NCI-H1694 (cell line): ENCODE measurements around the gene C11orf58.

ENCODE experiments used
- DNase-seq: peaks from one replicate; lab custom pipeline; 2025; lab: John Stamatoyannopoulos, UW

C11orf58 gene

DNA sequence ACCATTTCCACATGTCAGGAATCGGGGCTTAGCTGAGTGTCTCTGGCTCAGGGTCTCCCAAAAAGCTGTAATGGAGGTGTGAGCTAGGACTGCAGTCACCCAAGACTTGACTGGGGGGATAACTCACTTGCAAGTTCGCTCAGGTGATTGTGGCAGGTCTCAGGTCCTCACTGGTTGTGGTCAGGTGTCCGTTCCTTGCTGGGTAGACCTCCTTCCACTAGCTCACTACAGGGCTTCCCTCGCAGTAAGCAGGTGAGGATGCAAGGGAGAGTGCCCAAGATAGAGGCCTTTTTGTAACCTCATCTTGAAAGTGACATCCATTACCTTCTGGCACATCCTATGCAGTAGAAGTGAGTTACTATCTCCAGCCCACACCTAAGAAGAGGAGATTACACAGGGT is 29.5 kb downstream of the C11orf58 start:
- no peak for DNase-seq

DNA sequence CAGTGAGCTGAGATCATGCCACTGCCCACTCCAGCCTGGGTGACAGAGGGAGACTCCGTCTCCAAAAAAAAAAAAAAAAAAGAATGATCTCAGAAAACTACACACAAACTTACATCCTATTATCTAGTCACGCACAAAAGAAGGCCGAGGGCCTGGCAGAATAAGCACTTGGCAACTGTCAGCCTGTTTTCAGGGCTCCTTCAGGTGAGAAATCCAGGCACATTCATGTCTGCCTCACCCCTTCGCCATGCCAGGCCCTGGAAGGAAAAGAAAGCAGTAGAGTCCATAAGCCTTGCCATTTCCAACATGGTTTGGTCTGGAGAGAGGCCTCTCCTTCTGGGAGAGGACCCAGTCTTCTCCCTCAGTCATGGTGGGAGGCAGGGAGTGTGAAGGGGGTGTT is 30.9 kb downstream of the C11orf58 start:
- DNase-seq, result no peak

DNA sequence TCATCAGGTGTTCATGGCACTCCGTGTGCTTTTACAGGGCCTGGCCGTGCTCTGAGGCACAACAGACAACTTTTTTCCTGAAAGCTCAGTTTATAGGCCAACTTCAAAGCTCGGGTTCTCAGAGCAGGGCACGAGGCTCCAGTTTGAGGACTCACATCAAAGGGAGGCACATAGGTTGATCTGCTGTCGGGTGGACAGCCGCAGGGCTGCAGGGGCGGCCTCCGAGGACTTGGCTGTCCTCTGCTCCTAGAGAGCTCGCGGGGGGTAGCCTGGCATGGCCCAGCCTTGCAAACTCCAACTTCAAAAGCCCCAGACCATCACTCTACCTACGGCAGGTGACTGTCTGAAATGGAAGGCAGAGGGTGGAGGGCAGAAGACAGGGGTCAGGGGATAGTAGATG is 31.6 kb downstream of the C11orf58 start:
- DNase-seq, result no peak

DNA sequence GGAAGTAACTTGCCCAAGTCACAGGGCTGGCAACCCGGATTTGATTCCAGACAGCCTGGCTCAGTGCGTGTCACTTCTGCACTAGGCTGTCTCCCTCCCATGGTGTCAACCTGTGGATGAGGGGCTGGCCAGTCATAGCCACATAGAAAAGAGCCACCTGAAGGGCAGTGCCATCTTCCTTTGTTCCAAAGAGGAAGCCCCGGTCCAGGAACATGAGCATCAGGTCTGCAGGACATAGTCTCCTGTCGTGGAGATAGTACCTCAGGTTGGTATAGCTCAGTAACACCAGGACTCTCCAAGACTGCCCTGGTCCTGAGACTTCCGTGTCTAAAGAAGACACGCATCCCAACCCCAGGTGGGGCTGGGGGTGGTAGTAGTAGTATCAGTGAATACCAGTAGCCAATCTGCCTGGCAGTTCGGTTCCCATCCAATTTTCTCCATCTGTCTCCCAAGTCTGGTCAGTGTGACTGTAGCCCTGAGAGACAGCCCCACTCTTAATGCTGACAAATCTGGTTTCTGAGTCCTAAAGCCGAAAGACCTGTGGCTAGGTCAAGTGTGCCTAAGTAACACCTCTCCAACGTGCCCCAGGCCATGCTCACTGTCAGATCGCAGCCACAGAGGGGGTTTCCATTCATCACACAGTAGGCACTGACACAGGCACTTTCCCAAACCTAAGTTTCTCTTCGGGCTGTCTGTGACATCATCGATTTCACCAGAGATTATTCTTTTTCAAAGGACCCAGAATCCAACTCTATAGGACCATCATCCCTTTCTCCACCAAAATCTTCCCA is 33.1 kb downstream of the C11orf58 start:
- no peak for DNase-seq

DNA sequence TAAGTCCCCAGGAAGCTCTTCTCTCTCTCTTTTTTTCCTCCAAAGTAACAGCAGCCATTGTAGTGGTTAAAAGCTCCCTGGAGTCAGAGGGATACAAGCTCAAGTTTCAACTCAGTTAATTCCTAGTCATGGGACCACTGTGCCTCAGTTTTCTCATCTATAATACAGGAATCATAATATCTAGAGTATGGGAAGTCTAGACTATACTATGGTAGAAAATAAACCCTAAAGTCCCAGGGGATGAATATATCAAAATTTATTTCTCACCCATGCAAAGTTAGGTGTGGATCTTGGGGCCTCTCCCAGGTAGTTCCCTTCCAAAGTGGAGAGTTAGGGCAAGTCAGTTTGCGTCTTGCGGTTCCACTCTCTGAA is 33.7 kb downstream of the C11orf58 start:
- no peak for DNase-seq

DNA sequence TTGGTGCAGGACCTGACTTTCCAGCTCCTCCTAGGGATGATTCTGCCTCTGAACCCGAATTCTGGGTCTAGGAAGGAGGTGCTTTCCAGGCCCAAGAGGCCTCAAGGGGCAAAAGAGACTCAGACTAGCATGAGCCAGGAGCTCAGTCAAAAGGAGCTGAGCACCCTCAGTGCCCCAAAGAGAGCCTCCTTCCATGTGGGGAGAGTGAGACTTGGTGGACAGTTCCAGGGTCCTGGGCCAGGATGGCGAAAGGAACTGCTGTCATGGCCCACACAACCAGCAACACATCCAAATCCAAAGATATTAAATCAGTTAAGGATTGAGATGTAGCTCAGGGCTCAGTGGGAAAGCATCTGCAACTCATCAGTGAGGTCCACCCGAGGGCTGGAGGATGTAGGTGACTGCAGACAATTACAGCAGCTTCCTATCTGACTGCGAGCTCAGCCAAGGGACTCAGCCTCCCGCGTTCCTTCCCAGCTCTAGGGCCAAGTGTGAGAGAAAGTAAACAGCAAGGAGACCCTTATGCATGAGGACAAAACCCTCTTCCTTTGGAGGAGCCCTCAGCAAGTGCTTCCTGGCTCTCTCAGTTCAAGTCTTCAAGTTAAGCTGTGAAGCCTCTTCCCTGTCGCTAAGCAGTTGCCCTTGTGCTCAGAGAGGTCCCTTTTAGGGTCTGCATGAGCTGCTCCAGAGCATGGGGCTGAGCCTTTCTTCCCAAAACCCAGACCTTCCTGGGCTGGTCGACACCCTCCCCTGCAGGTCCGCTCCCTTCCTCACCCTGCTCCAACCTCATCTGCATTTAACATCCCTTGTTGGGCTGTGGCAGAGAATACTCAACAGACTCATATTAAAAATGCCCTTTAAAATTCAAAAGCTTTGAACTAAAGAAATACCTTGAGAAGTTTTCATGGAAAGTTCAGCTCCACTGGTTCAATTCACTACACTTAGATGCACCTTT is 35.8 kb downstream of the C11orf58 start:
- no peak for DNase-seq

DNA sequence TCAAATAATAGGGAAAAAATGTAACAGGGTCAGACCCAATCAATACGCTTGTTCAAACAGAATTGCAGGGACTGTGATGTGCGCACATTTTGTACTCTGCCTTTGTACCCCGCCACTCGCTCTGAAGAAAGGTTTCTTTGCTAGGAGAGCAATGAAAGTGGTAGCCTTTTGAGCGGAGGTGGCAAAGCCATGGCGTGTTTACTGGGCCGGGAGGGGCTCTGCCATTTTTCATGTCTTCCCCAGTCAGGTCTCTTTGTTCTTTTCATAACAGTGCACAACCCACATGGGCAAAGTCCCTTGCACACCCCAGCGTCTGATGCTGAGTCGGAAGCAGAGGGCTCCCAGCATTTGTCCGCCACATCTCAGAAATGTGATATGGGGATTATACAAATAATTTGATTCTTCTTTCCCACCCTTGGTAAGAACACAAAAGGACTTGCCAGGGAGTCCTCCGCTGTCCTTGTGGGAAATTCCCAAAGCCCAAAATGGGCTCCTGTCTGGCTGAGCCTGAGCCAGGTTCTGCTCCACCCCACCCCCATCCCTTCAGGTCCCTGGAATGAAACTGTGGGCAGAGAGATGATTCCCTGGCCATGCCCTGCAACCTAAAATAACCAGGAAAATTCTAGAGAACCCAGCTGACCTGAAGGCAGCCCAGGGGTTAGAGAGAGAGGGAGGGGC is 36.6 kb downstream of the C11orf58 start:
- no peak for DNase-seq

DNA sequence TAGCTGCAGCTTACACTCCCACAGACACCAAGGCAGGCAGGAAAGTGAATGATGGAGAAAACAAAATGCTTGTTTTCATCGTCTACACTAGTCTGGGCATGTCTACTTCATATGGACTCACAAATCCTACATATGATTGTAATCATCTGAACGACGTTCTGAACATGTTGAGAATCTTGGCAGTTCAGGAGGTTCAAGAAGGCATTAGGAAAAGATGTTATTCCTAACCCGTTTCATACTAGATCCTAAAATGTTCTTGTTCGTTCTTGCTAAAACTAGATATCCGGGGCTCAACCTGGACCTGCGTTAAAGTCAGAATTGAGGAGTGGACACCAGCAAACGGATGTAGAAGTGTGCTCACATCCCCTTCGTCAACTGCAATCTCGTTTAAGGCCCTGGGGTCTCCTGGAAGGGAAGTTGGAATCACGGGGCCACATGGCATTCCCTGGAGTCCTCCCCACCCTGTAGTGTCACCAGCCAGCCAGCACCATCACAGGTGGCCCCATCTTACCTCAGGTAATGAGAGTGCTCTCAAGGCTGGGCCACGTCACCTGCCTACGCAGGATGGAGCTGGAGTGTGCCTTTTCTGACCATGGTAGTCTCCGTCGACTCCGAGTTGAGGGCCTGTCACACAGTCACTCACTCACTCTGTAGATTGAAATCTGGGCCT is 37.3 kb downstream of the C11orf58 start:
- no peak for DNase-seq

DNA sequence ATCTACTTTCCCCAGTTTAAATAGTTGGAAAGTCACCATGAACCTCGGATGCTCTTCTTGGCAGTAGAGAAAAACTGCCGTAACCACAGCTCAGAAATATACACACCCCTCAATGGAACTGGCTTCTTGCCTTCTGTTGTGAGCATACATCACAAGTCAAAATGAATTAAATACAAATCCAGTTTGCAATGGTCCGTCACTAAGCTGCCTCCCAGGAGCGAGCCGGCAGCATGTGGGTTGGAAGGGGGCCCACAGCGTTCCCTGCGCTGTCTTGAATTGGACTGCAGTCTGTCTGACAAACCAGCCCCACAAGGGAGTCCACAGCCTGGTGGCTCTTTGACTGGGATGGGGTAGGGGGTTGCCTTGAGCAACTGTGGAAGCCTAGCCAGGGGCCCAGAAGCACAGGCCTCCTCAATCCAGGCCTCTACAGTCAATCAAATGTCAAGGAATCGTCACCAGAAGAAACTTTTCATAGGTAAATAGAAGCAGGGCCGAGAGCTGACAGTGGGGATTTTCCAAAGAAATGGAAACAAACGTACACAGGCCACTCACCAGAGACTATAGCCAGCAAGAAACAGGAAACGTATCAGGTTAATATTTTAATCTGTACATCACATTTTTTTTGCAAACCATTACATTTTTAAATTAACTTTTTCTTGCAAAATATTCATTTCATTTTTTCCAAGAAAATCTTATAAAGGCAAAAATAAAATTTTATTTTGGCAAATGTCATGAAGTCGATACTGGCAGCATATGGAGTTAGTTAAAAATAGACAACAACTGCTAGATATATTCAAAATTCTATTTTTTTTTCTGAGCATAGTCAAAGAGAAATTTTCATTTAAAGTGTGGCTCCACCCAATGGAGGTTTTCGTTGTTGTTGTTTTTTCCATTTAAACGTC is 38.5 kb downstream of the C11orf58 start:
- peak; percentile 12 for DNase-seq

DNA sequence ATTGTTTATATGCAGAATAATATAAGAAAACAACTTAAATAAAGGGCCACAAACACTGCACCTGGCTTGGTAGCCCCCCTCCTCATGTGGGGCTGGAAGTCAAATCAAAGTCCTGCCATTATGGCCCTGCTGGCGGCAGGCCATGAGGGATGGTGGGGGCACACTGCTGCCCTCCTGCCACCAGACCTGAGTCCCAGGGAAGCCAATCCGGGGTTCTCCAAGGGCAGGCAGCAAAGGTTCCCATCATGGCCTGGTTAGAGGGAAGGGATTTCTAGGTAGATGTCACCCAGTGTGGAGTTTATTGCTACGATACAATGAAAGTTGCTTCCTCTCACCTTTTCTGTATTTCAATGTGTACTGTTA is 39.1 kb downstream of the C11orf58 start:
- no peak for DNase-seq

DNA sequence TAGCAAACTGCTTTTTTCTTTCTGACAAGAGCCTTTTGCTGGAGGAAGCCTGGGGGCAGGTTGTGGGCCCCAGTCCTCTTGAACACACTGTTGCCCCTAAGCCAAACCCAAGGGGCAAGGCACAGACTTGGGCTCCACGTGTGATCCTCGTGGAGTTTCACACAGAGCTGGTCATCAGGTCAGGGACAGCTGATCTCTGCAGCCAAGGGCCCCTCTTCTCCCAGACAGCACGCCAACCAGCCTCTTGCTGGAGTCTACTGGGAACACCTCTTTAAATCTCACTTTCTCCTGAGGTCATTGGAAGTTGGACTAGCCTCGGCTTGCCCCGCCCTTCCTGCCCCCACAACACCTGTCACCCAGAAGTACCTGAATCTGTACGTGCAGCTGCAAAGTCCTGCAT is 39.8 kb downstream of the C11orf58 start:
- DNase-seq, result no peak

DNA sequence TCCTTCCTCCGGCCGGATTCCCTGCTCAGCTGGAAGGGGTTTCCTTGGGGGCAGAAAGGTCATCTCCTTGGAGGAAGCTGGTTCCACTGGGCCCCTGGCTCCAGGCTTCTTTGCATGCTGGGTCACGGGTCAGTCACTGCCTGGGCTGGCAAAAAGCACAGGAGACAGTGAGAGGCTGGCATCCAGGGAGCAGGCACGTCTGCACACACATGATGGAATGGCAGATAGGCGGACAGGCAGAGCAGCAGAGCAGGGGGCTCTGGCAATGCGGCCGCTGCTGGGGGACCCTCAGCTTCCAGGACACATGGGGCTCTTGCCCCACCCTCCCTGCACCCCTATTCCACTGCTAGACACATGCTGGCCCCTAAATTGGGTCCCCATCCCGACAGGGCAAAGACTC is 40.4 kb downstream of the C11orf58 start:
- DNase-seq, result no peak

DNA sequence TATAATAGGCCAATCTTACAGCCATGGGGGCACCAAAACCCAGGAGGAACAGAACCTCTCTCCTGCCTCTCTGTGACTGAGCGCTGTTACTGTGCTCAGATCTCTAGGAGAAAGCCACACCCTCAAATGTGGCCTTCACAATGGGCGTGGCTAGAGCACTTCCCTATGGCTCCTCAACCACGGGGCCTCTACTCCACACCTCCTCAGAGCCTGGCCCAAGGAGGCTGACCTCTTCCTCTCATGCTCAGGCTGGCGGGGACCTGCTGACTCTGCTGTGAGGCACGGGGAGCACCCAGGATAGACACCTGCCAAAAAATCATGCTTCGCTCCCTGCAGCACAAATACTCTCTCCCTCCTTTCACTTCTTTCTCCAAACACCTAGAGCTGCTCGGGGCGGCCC is 41.0 kb downstream of the C11orf58 start:
- DNase-seq, result no peak

DNA sequence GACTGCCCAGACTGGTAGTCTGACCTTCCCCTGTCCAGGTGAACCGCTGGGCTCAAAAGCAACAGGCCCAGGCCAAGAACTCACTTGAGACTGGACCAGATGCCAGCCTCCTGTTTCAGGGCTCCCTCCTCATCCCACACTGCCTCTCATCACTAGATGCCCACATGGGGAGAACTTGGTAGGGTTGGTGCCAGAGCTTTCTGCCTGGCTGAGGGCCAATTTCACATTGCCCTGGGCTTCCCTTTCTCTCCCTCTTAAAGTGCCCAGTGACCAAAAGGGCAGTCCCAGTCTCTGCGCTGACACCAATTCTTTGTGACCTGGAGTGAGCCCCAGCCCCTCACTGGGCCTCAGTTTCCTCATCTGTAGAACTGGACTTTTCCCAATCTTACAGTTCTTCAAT is 41.7 kb downstream of the C11orf58 start:
- DNase-seq, result no peak

DNA sequence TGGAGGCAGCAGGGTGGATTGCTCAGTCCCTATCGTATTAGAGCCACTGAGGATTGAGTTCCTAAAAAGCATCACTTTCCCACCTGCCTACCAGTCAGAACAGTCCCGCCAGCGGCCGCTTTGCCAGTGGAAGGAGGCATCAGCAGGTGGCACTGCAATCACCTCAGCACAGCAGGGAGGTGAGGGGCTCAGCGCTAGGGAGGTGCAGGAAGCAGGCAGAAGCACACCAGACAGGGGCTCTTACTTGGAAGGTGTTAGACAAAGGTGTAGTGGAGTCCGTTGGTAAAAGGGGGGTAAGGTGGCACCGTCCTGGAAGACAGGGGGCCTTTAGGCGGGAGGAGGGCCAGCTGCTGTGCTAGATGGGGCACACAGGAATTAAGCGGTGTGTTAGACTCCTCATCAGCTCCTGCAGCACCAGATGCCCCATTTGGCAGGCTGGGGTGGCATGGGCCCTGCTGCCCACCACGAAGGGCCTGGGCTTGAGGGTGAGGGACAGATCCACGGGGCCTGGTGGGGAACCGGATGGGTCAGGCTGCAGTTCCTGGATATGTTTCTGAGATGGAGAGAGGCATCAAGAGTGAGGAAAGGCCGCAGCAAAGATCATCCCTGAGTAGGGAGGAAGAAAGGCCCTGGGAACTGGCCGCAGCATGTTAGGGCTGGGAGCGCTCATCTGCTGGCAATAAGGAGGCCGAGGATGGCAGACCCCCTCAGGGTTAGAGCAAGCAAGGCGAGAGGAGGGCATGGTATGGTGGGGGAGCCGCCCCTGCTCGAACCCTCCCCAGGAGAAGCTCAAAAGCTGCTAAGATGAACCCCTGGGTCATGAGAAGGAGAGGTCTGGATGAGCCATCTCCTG is 42.5 kb downstream of the C11orf58 start:
- DNase-seq, result no peak

DNA sequence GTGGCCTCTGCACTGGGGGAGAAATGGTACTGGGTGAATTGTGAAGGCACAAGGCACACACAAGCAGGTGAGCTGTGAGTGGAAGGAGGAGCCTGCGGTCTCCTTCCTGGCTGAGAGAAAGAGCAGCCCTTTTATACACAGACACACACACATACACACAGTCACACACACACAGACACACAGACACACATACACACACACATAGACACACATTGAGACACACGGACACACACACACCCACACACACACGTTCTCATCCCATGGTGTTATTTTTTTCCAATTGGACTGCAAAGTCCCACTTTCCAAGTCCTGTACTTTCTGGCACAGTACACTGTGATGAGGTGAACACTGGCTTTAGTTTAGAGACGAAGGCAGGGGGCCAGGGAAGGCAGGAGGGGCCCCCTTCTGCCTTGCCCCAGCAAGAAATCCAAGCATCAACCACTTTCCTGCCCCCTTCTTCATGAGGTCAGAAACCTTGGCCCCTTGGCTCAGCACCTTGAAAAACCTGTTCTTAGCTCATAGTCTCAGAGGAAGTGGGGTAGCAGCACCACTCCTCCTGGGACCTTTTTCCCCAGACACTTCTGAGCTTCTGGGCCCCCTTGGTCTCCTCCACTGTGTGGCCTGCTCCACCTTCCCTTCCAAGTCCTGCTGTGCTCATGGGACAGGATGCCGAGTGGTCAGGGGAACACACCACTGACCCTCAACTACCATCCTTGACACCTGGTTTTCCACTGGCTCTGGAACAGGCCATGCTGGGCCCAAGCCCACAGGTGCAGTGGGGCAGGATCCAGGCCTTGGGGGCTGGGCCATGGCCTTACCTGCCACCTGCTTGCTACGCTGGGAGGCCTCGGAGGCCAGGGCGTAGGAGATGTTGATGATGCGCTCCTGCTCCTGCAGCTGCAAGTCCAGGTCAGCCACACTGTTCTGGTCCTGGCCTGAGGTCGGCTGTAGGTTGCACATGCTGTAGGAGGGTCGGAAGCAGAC is 43.8 kb downstream of the C11orf58 start:
- DNase-seq, result no peak

DNA sequence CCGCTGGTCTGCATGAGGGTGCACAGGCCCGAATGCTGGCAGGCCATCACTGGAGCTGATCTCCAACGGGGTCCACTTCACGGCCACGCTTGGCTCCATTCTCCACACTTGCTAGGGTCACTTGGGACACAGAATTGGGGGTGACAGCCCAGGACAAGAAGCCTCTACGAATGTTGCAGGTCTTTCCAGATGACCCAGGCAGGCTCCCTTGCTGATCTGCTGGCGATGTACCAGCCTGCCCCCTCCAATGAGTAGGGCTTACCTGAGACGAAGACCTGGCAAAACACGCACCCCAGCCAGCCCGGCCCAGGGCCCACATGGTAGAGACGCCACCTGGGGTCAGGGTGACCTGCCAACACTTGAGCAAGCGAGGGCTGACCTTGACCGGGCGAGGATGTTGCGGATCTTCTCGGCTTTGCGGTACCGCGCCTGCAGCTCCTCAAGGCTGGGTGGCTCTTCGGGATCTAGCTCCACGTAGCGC is 44.9 kb downstream of the C11orf58 start:
- DNase-seq, result no peak

DNA sequence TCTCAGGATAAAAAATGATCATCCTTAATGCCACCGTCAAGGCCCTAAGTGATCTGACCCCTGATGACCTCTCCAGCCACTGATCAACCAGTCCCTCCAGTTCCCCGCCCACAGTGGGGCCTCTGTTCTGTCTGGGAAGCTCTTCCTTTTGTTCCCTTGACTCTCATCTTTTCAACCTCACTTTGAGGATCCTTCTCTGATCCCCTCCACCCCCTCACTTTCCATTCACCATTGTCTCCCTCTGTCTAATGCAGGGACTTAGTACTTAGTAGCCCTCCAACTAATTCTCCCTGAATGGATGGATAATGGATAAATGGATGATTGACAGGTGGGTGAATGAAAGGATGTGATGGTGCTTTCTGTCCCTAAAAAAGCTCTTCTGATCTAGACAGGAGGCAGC is 45.6 kb downstream of the C11orf58 start:
- no peak for DNase-seq

DNA sequence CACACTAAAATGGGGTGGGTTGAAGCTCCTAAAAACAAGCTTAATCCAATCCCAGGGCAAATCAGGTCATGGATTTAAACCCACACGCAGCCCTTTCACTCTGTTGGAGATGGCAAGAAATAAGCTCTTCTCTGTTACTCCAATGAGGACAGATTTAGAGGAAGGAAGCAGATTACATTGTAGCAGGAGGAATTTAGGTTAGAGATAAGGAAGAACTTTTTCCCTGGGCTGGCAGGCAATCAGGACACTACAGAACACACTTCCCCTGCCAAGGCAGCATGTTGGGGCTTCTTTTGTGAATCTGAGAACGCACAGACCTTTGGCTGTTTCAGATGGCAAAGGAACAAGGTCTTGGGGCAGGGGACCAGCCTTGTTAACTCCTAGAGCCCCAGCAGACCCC is 46.2 kb downstream of the C11orf58 start:
- DNase-seq, result no peak
